ENCODE measurements around the gene ABHD14A. TPM values are rescaled to one million over a fixed set of nuclear protein-coding genes. Genes with fewer than 3 reads are reported as not detected.
A peak's percentile ranks its signal among the peaks of the same experiment; 100 is the strongest.

The ABHD14A gene
- total and polyA plus RNA-seq, 2 of the 13 experiments (the other 11 are each of a cell fraction or from before 2014, with no cell fraction given) = 29.5 to 46.9 TPM

- TF ChIP-seq IRX3 (CRISPR knock-in tag; IDR thresholded peaks at IDR 0.05; ENCODE audit: borderline replicate concordance, low read depth) (peak; percentile 81; the same call in 1 of the 2 replicates), ZNF382 (CRISPR knock-in tag; IDR thresholded peaks at IDR 0.05; ENCODE audit: borderline replicate concordance) (no peak), ATF5 (CRISPR knock-in tag; IDR thresholded peaks at IDR 0.05; ENCODE audit: low read depth) (peak; percentile 93; the same call in 1 of the 2 replicates), PAWR (CRISPR knock-in tag; IDR thresholded peaks at IDR 0.05; ENCODE audit: borderline replicate concordance) (no peak), ZSCAN21 (CRISPR knock-in tag; IDR thresholded peaks at IDR 0.05; ENCODE audit: borderline replicate concordance) (peak; percentile 98), NR3C1 (CRISPR knock-in tag; IDR thresholded peaks at IDR 0.05) (no peak), ZNF281 (CRISPR knock-in tag; IDR thresholded peaks at IDR 0.05; ENCODE audit: borderline replicate concordance) (peak; percentile 34; the same call in 1 of the 2 replicates), PHF21A (CRISPR knock-in tag; IDR thresholded peaks at IDR 0.05) (peak; percentile 67), NAIF1 (CRISPR knock-in tag; IDR thresholded peaks at IDR 0.05; ENCODE audit: borderline replicate concordance) (no peak), ZNF124 (CRISPR knock-in tag; IDR thresholded peaks at IDR 0.05) (peak; percentile 81), DNMT3B (CRISPR knock-in tag; conservative IDR thresholded peaks at IDR 0.05) (peak; percentile 75; the same call in 1 of the 2 replicates), XRCC5 (optimal IDR thresholded peaks at IDR 0.05; ENCODE audit: low read length) (no peak), U2AF1 (optimal IDR thresholded peaks at IDR 0.05; ENCODE audit: low read depth, low read length) (no peak), ZNF589 (CRISPR knock-in tag; conservative IDR thresholded peaks at IDR 0.05) (peak; percentile 76; the same call in 1 of the 2 replicates), TEAD3 (CRISPR knock-in tag; optimal IDR thresholded peaks at IDR 0.05; ENCODE audit: borderline replicate concordance) (peak; percentile 73), ZFP90 (CRISPR knock-in tag; IDR thresholded peaks at IDR 0.05; ENCODE audit: borderline replicate concordance) (0 out of 2 replicates have a peak, but pooled peaks have one; percentile 6), U2AF2 (IDR thresholded peaks at IDR 0.05; ENCODE audit: low read depth, low read length) (no peak), RXRA (CRISPR knock-in tag; IDR thresholded peaks at IDR 0.05) (peak; percentile 94), ZBTB7B (CRISPR knock-in tag; IDR thresholded peaks at IDR 0.05) (peak; percentile 49), ZNF501 (CRISPR knock-in tag; IDR thresholded peaks at IDR 0.05) (peak; percentile 93), ADNP (CRISPR knock-in tag; IDR thresholded peaks at IDR 0.05) (no peak), PRDM4 (CRISPR knock-in tag; IDR thresholded peaks at IDR 0.05; ENCODE audit: borderline replicate concordance) (no peak), ZBTB14 (CRISPR knock-in tag; IDR thresholded peaks at IDR 0.05) (no peak)
These were observed 8.1 kb downstream of the ABHD14A start, which contains the start of gene ACY1 (continued) for GRCh38 chr3:51982838-51983577.

Data from HepG2 (cell line).